Esophagus squamous epithelium (tissue), 5 donors: ENCODE data around the gene MYO1D. TPM values are rescaled to one million over a fixed set of nuclear protein-coding genes. Genes with fewer than 3 reads are reported as not detected.

ENCODE experiments used
- DNase-seq: peaks from one replicate; lab custom pipeline; 2025; lab: John Stamatoyannopoulos, UW
- H3K27ac ChIP-seq, 4 donors: fragments of 200-600 bp; sonication (generic); one replicate each; pipeline ENCODE4 v1.5.1; 2016 to 2019; ENCODE audit warnings: mild to moderate bottlenecking in 1 of 4
- H3K27me3 ChIP-seq, 4 donors: fragments of 200-600 bp; sonication (generic); 1 replicate in 3 of 4; 2 replicates in 1 of 4; pipeline versions ENCODE4 v1.5.1 to v1.6.0; 2017 to 2021; ENCODE audit warnings: antibody characterized with exemption in 1 of 4
- H3K36me3 ChIP-seq, 3 donors: fragments of 200-600 bp; sonication (generic); one replicate each; pipeline ENCODE4 v1.5.1; 2016 to 2019
- H3K4me1 ChIP-seq, 3 donors: fragments of 200-600 bp; sonication (generic); one replicate each; pipeline ENCODE4 v1.5.1; 2017 to 2019
- H3K4me3 ChIP-seq, 4 donors: fragments of 200-600 bp; sonication (generic); 1 replicate in 3 of 4; 2 replicates in 1 of 4; pipeline ENCODE4 v1.5.1; 2016 to 2019; ENCODE audit warnings: mild to moderate bottlenecking in 2 of 4, moderate library complexity in 1 of 4
- H3K9me3 ChIP-seq, 3 donors: fragments of 200-600 bp; sonication (generic); one replicate each; pipeline ENCODE4 v1.5.1; 2016 to 2019
- POLR2A ChIP-seq, 4 donors: fragments of 450-650 bp; IDR thresholded peaks; one replicate each; pipeline ENCODE4 v1.6.1; 2017; ENCODE audit warnings: antibody characterized with exemption in 4 of 4, mild to moderate bottlenecking in 4 of 4, moderate library complexity in 3 of 4
- WGBS, 2 donors: methylation state at CpG; one replicate each; pipeline ENCODE4 v1.1.5; 2018; 5-methylcytosine and 5-hydroxymethylcytosine counted together
- intact Hi-C: fragments of 100-400 bp; cut with DNase I; formaldehyde crosslinking; loops from one replicate; pipeline ENCODE4 v1.15.0; 2022
- total RNA-seq, 4 donors: library from RNA; depleted of rRNA; stranded (reverse); fragments of >200 nt; gene quantifications; one replicate each; pipeline ENCODE4 v1.1.0, GENCODE V29; 2016
- TF ChIP-seq, protein P1 (sequence below), 6 experiments: fragments of 450-650 bp in 4 of 6; fragments of 200-600 bp in 2 of 6; sonication (generic) in 2 of 6; IDR thresholded peaks; one replicate each; pipeline ENCODE4 v1.5.1; 2016 to 2019; ENCODE audit warnings: antibody characterized with exemption in 6 of 6, mild to moderate bottlenecking in 4 of 6, moderate library complexity in 4 of 6
- donor health status: DM: yes; HTN: yes; CAD: no.

The MYO1D gene
- total RNA-seq, 4 donors from 2014 or later: 58.8 to 86.8 (median 64.3) TPM

DNA sequence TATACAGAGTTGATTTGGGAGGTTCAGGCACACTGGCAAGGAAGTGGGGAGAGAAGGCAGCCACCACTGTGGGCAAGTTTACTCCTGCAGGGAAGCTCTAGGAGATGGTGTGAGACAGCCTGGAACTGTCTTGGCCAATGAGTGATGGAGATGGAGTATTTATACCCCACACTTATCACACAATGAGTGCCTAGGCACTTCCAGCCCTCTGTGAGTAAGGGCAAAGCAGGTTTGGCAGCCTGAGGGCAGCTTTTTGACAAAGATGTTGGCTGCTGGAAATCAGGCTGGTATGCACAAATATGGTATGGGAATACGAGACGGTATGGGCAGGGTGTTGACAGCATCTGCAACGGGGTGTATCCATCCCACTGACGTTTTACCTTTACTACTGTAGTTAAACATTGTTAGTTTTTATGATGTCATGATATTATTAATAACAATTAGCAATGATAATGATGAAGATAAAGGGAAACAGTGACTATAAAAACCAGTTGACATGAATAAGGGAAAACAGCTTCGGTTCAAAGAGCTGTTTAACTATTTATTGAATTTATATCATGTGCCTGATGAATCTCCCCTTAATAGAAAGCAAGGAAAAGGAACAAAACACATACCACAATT is 240.2 kb downstream of the MYO1D start:
- Histone ChIP-seq H3K9me3 (no peaks in the 10 kb centered on the region), H3K4me1 (no peaks in the 10 kb centered on the region), H3K4me3 (no peak overlapping the region), H3K27ac (no peak overlapping the region), H3K27me3 (no peaks in the 10 kb centered on the region), H3K36me3 (peaks cover 0 to 9% (median 0%) of the 10 kb centered on the region in 3 donors)
- intact Hi-C loops: no loop called here
- no peak for DNase-seq
- TF ChIP-seq POLR2A (IDR thresholded peaks at IDR 0.05): no peak
- WGBS, 2 donors: 39 to 58% methylated on average over 5 of the region's 5 CpGs

DNA sequence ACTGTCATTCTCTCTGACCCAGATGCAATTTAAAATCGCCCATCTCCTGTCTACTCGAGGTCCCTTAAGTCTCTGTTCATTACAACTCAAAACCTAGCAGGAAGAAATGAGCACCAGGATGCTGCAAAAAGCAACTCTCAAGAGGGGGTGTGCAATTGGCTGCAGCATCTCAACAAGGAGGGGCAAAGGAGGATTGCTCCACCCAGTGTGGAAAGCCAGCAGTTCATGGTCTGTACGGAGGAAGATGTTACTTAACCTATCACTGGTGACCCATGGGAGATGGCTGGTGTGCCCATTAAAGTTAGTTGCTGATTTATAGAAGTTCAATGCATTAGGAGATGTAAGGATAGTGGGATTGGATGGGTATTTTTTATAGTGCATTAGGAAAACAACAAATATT is 242.8 kb downstream of the MYO1D start:
- Histone ChIP-seq H3K27ac (no peak overlapping the region), H3K9me3 (no peaks in the 10 kb centered on the region), H3K4me3 (no peak overlapping the region), H3K36me3 (peaks cover 0 to 22% (median 0%) of the 10 kb centered on the region in 3 donors), H3K27me3 (no peaks in the 10 kb centered on the region), H3K4me1 (no peaks in the 10 kb centered on the region)
- TF ChIP-seq, protein P1, sequence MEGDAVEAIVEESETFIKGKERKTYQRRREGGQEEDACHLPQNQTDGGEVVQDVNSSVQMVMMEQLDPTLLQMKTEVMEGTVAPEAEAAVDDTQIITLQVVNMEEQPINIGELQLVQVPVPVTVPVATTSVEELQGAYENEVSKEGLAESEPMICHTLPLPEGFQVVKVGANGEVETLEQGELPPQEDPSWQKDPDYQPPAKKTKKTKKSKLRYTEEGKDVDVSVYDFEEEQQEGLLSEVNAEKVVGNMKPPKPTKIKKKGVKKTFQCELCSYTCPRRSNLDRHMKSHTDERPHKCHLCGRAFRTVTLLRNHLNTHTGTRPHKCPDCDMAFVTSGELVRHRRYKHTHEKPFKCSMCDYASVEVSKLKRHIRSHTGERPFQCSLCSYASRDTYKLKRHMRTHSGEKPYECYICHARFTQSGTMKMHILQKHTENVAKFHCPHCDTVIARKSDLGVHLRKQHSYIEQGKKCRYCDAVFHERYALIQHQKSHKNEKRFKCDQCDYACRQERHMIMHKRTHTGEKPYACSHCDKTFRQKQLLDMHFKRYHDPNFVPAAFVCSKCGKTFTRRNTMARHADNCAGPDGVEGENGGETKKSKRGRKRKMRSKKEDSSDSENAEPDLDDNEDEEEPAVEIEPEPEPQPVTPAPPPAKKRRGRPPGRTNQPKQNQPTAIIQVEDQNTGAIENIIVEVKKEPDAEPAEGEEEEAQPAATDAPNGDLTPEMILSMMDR (IDR thresholded peaks at IDR 0.05): no peak
- no peak for TF ChIP-seq POLR2A (IDR thresholded peaks at IDR 0.05)
- intact Hi-C loops: no loop called here
- DNase-seq: no peak
- WGBS, 2 donors: 78 to 80% methylated on average over 3 of the region's 3 CpGs

DNA sequence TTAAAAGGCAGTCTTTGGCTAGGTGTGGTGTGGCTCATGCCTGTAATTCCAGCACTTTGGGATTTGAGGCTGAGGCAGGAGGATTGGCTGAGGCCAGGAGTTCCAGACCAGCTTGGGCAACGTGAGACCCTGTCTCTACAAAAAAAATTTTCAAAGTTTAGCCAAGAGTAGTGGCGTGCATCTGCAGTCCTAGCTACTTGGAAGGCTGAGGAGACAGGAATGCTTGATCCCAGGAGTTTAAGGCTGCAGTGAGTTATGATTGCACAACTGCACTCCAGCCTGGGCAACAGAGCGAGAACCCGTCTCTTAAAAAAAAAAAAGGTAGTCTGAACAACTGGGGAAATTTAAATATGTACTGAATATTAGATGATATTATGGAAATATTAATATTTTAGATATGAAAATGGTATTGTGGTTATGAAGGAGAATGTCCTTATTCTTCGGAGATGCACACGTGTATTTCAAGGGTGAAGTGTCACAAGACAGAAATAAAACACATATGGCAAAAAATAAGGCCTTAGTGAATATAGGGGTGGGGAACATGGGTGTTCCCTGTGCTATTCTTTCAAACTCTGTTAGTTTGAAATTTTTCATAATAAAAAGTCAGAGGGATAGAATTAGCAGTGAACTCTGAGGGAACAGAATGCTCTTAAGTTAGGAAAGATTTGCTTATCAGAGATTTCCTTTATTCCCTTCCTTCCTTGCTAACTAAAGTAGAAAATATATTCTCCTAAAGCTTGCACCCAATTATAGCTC is 245.4 kb downstream of the MYO1D start:
- no peak for DNase-seq
- no peaks in the 10 kb centered on the region for H3K4me1 ChIP-seq
- no peaks in the 10 kb centered on the region for H3K9me3 ChIP-seq
- H3K27me3 ChIP-seq: no peaks in the 10 kb centered on the region
- H3K4me3 ChIP-seq: no peak overlapping the region
- peaks cover 0 to 22% (median 0%) of the 10 kb centered on the region in 3 donors for H3K36me3 ChIP-seq
- intact Hi-C loops: no loop called here
- WGBS, 2 donors: 85 to 92% methylated on average over 6 of the region's 6 CpGs
- TF ChIP-seq, protein P1 (IDR thresholded peaks at IDR 0.05): no peak
- TF ChIP-seq POLR2A (IDR thresholded peaks at IDR 0.05): no peak
- no peak overlapping the region for H3K27ac ChIP-seq

DNA sequence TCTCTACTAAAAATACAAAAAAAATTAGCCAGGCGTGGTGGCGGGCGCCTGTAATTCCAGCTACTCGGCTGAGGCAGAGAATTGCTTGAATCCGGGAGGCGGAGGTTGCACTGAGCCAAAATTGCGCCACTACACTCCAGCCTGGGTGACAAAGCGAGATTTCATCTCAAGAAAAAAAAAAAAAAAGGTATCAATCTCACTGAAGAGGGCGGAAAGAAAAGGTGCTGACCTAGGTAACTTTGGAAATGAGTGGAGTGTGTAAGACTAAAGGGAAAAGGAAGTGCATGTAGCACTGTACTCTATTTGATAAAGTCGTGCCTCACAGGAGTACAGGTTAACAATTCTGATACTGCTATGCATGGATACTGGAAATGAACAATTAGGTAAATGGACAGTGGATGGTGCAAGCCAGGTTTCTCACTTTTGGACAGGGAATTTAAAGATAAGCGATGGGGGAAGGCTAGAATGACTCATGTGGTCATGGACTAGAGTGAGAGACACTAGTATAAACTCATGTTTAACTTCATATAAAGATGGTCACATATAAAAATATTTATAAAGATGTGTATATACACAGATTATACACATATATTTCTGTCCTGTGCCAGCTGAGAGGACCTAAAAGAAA is 247.2 kb downstream of the MYO1D start:
- WGBS, 2 donors: 88 to 89% methylated on average over 11 of the region's 11 CpGs

DNA sequence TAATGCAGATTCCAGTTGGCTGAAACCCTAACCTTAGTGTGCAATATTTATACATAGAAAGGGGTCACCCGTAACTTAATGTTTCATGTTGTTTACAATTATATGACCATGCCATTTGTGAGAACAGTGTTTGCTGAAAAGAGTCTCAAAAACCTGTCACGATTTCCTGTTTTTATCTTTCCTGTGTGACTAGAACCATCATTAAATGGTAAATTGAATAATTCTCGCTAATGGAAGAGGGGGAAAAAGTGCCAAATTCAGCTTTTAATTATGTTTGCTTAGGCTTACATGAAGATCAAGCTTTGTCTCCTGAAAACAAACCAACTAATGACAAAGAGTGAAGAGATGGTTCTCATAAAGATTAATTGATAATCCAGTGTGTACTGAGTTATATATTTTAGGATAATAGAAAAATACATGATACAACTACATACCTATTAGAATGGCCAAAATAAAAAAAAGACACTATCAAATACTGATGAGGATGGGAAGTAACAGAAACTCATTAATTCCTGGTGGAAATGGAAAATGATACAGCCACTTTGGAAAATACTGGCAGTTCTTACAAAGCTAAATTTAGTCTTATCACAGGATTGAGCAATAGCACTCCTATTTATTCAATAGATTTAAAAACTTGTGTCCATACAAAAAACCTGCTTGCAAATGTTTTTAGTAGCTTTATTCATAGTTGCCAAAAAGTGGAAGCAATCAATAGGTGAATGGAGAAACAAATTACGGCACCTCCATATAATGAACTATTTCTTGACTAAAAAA is 248.5 kb downstream of the MYO1D start:
- no peak for DNase-seq
- H3K27me3 ChIP-seq: no peaks in the 10 kb centered on the region
- H3K9me3 ChIP-seq: no peaks in the 10 kb centered on the region
- TF ChIP-seq, protein P1 (IDR thresholded peaks at IDR 0.05): no peak
- TF ChIP-seq POLR2A (IDR thresholded peaks at IDR 0.05): no peak
- no peak overlapping the region for H3K4me3 ChIP-seq
- H3K4me1 ChIP-seq: peaks cover 0 to 12% (median 0%) of the 10 kb centered on the region in 3 donors
- H3K27ac ChIP-seq: no peak overlapping the region
- 81 to 97% methylated on average over 4 of the region's 4 CpGs for WGBS, 2 donors
- intact Hi-C loops: no loop called here
- H3K36me3 ChIP-seq: peaks cover 0 to 13% (median 0%) of the 10 kb centered on the region in 3 donors

More for the DNA sequence above, 247.2 kb downstream of the MYO1D start:
- H3K27ac ChIP-seq: no peak overlapping the region
- intact Hi-C loops: no loop called here
- no peak for DNase-seq
- H3K36me3 ChIP-seq: peaks cover 0 to 22% (median 0%) of the 10 kb centered on the region in 3 donors
- no peak for TF ChIP-seq POLR2A (IDR thresholded peaks at IDR 0.05)
- TF ChIP-seq, protein P1 (IDR thresholded peaks at IDR 0.05): no peak
- H3K27me3 ChIP-seq: no peaks in the 10 kb centered on the region
- peaks cover 0 to 12% (median 0%) of the 10 kb centered on the region in 3 donors for H3K4me1 ChIP-seq
- no peak overlapping the region for H3K4me3 ChIP-seq
- no peaks in the 10 kb centered on the region for H3K9me3 ChIP-seq
